Cortex of kidney (tissue), 1 donor: Measurements from ENCODE around the gene AHCYL2.
"Not testable (repeated sequence)": the region's sequence is repeated elsewhere in the genome, so short reads cannot be mapped to it uniquely, and the experiment has no call there.

Experiments used
- DNase-seq: peaks from one replicate; lab custom pipeline; 2025; lab: John Stamatoyannopoulos, UW

Gene AHCYL2

GRCh38 chr7:129423700-129424410 lies 199.0 kb downstream of the AHCYL2 start:
- DNase-seq, result no peak

- DNase-seq, result no peak
Measured at GRCh38 chr7:129426482-129426881, 201.7 kb downstream of the AHCYL2 start.

GRCh38 chr7:129427526-129428045 lies 202.8 kb downstream of the AHCYL2 start:
- no peak for DNase-seq

GRCh38 chr7:129431911-129432643 lies 207.2 kb downstream of the AHCYL2 start:
- no peak for DNase-seq

- peak; percentile 58 for DNase-seq
Measured at GRCh38 chr7:129433847-129434674, 209.2 kb downstream of the AHCYL2 start, which contains the start of gene STRIP2. STRIP2 (plus strand) TSS chr7:129434432; CDS start chr7:129434473, 41 bp downstream.

- no peak for DNase-seq
Measured at GRCh38 chr7:129434675-129435318, 210.0 kb downstream of the AHCYL2 start.

DNA sequence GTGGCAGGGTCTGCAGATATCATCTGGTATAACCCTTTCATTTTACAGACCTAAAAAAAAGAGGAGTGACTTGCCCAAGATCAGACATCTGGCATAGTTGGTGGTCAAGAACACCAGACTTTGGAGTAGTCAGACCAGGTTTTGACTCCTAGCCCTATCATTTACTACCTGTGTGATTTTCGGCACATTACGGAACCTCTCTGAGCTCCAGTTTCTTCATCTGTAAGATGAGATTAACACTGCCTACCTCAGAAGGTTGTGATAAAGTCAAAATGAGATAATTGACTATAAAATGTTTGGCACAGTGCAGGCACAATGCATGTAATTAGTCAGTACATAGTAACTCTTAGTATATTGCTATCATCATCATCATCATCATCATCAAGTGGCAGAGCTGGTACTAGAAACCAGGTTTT lies 210.6 kb downstream of the AHCYL2 start:
- DNase-seq, result no peak

DNA sequence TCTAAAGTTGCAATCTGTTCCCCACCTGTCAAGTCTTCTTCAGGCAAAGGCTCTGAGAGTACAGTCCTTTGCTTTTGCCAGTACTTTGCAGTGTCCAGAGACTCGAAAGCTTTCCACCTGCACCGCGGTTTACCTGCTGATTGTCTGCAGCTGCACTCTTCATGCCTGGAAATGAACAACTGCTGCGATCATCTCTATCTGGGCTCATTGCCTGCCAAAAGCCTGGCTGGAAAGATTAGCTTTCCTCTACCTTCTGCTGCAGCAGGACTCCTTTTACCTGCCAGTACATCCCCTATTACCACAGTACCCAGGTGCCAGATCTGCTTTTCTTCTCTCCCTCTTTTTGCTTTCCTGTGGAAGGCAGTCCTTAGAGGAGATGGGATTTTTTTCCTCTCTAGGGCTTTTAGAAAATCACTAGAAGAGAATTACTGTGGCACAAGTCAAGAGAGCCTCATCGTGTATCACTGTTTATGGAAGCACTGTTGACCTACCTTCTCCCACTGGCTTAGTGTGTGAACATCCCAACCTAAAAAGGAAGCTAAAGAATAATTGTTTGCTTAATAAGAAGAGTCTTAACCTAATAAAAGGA lies 211.6 kb downstream of the AHCYL2 start:
- DNase-seq, result no peak

- no peak for DNase-seq
Measured at GRCh38 chr7:129437190-129437589, 212.4 kb downstream of the AHCYL2 start.

GRCh38 chr7:129438281-129438838 lies 213.5 kb downstream of the AHCYL2 start:
- no peak for DNase-seq

DNA sequence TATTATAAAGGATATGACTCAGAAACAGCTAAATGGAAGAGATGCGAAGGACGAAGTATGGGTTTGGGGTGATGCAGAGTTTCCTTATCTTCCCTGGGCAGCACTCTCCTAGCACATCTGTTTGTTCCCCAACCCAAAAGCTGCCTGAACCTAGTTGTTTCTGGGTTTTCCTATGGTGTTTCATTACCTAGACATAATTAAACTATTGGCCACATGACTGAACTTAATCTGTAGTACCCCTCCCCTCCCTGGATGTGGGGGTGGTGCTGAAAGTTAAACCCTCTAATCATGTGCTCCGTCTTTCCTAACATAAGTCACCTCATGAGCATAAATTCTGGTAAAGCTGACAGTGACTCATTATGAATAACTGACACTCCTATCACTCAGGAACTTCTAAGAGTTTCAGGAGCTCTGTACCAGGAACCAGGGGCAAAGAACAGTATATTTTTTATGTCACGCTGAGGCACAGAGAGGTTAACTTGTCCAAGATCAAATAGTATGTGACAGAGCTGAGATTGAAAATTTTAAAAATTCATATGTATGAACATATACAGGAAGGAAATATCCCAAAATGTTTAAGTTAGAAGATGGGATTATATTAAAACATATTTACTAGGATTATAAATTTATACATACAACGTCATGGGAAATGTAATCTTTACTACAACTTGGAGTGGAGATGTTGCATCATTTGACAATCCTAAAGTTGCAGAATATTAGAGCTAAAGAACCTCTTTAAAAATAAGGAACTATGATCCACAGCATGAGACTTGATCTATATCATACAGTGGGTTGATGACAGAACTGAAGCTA lies 214.2 kb downstream of the AHCYL2 start:
- DNase-seq, result no peak

DNA sequence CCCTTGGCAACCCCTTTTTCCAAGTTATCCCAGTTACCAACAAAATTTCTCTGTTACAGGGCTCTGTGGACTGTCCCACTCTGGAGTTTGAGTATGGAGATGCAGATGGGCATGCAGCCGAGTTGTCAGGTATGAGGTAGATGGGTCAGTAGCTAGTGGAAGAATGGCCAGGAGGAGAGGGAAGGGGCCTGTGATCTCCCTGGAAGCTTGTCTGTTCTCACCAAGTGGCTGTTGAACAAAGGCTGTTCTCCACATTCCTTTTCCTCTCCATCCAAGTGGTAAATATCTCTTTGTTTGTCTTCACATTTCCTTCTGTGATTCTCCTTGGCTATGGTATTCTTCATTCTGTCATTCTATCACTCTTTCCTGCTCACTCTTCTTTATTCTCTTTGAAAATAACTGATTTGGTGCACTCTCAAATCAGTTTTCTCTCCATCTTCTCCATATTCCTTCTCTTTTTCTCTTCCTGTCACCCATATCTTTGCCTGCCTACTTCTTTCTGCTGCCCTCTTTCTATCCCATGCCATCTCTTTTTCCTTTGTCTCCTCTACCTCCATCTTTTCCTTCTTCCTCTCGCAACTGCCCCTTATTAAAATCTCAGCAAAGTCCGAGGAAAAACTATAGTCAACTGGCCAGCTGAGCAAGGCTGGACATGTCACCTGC lies 215.3 kb downstream of the AHCYL2 start:
- no peak for DNase-seq

DNA sequence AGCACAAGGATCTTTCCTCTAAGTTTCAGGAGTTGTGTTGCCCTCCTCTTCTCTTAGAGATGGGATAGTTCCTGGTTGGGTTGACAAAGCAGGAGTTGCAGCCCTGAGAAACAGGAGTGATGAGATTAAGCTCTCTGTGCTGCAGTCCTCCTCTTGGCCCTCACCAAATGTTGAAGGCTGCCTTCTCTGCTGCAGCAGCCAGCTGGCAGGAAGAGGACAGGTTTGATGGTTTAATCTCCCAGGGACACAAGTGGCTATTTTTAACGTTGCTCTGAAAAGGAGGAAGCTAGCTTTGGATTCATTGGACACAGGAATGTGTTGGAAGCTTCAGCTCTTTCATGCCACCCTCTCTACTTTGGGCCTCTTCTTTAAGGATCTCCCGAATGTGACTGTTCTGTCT lies 218.8 kb downstream of the AHCYL2 start:
- no peak for DNase-seq

GRCh38 chr7:129444776-129445175 lies 219.9 kb downstream of the AHCYL2 start:
- not testable (repeated sequence) for DNase-seq

- not testable (repeated sequence) for DNase-seq
Measured at GRCh38 chr7:129446925-129447324, 222.1 kb downstream of the AHCYL2 start.

- not testable (repeated sequence) for DNase-seq
Measured at GRCh38 chr7:129447445-129447844, 222.6 kb downstream of the AHCYL2 start.

DNA sequence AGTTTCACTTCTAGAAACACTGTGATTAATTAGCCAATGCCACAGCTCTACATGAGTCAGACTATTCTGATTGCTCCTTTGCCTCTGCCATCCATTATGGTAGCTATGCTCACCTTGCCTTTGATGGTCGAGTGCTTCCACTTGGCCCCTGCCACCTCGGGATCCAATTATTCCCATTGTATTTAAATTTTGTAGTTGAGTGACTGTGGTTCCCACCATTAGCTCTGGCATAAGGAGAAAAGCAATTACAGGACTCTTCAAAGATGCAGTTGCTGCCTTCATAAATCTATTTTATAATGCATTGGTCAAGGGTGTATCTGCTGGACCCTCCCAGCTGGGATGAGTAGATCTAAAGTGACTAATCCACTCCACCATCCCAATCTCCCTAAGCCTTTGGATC lies 223.8 kb downstream of the AHCYL2 start:
- not testable (repeated sequence) for DNase-seq

DNA sequence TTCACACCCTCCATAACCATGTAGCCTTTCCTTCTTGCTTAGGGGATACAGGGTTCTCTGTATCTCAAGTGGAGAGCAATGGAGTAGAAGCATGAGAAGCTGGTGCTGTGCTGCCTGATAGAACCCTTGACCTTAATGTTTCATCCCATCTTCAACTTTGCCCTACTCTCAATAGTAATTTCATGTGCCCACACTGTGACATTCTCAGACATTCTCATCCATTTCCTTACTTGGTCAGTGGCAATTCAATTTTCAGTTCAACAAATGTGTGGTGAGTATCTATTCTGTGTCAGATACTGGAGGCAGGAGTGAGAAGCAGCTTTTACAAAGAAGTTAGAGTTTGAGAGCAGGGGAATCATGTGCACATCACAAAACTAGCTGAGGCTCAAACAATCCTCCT lies 225.5 kb downstream of the AHCYL2 start:
- DNase-seq, result no peak

GRCh38 chr7:129452589-129453231 lies 227.9 kb downstream of the AHCYL2 start:
- DNase-seq, result no peak
